ENCODE data around the gene STXBP5.
"Not testable (repeated sequence)": the region's sequence is repeated elsewhere in the genome, so short reads cannot be mapped to it uniquely, and the experiment has no call there.

STXBP5 gene

DNA sequence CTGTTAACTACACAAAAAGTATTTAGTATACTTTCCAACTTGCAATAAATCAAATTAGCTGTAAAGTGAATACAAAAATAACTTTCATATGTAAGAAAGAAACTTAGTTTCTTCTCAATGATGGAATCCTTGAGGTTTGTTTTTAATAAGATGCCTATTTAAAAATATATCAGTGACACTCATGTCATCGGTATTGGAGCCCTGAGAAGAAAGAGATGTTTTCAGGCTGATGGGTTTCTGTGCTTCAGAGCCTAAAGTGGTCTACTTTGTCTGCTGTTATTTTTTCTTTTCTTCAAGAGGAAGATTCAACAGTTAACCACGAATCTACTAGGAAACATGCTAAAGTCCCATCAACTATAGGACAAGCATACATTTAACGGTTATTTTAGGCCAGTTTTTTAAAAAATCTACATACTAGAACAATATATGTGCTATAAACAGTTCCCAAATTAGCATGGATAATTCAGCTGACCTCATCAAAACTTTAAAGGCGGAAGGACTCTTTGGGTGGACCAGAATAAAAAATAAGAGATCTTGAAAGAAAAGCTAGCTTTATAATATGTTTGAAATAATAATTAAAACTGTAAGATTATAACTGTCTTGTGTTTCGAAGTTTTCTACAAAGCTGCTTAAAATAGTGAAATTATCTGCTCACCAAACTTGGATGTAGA lies 157.2 kb downstream of the STXBP5 start:
- peaks cover 30% of the 10 kb centered on the region for H3K36me3 Mint-ChIP-seq (ENCODE audit: insufficient read depth)
- H3K4me1 Mint-ChIP-seq = no peaks in the 10 kb centered on the region
- H3K9me3 Mint-ChIP-seq = peaks cover 6% of the 10 kb centered on the region
- H3K27ac Mint-ChIP-seq (ENCODE audit: low read depth) = no peak overlapping the region
- no peaks in the 10 kb centered on the region for H3K27me3 Mint-ChIP-seq
- ATAC-seq (replicated peaks; ENCODE audit: extremely low read depth, poor library complexity, severe bottlenecking) = no peak
- no peak overlapping the region for H3K4me3 Mint-ChIP-seq
- no peak for DNase-seq (ENCODE audit: low spot score in 2 of 2)

GRCh38 chr6:147366290-147366689 lies 162.1 kb downstream of the STXBP5 start:
- Mint-ChIP-seq H3K36me3 (ENCODE audit: insufficient read depth) (peaks cover 18% of the 10 kb centered on the region), H3K4me1 (no peaks in the 10 kb centered on the region), H3K27ac (ENCODE audit: low read depth) (no peak overlapping the region), H3K4me3 (no peak overlapping the region), H3K9me3 (no peaks in the 10 kb centered on the region), H3K27me3 (no peaks in the 10 kb centered on the region)
- DNase-seq (ENCODE audit: low spot score in 2 of 2) (no peak), ATAC-seq (replicated peaks; ENCODE audit: extremely low read depth, poor library complexity, severe bottlenecking) (no peak)

- no peaks in the 10 kb centered on the region for H3K9me3 Mint-ChIP-seq
- no peaks in the 10 kb centered on the region for H3K27me3 Mint-ChIP-seq
- no peak overlapping the region for H3K27ac Mint-ChIP-seq (ENCODE audit: low read depth)
- no peaks in the 10 kb centered on the region for H3K4me1 Mint-ChIP-seq
- ATAC-seq (replicated peaks; ENCODE audit: extremely low read depth, poor library complexity, severe bottlenecking) = no peak
- no peak overlapping the region for H3K4me3 Mint-ChIP-seq
- no peak for DNase-seq (ENCODE audit: low spot score in 2 of 2)
- H3K36me3 Mint-ChIP-seq (ENCODE audit: insufficient read depth) = peaks cover 6% of the 10 kb centered on the region
These were observed 167.1 kb downstream of the STXBP5 start for GRCh38 chr6:147371325-147371724.

GRCh38 chr6:147372806-147373205 lies 168.6 kb downstream of the STXBP5 start:
- Mint-ChIP-seq H3K9me3 (no peaks in the 10 kb centered on the region), H3K27me3 (no peaks in the 10 kb centered on the region), H3K4me1 (no peaks in the 10 kb centered on the region), H3K4me3 (no peak overlapping the region), H3K36me3 (ENCODE audit: insufficient read depth) (peaks cover 8% of the 10 kb centered on the region), H3K27ac (ENCODE audit: low read depth) (no peak overlapping the region)
- no peak for ATAC-seq (replicated peaks; ENCODE audit: extremely low read depth, poor library complexity, severe bottlenecking)
- DNase-seq (ENCODE audit: low spot score in 2 of 2) = no peak

DNA sequence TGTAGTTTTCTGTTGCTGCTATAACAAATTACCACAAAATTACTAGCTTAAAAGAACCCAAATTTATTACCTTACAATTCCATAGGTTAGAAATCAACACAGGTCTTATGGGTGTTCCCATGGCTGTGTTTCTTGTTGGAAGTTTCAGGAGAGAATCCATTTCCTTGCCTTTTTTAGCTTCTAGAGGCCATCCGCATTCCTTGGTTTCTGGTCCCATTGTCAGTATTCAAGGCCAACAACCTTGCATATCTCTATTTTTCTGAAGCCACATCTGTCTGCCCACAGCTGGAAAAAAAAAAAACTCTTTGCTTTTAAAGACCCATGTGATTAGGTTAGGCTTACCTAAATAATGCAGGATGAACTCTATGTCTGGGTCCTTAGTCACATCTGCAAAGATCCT lies 174.6 kb downstream of the STXBP5 start:
- no peak for DNase-seq (ENCODE audit: low spot score in 2 of 2)
- no peak overlapping the region for H3K4me3 Mint-ChIP-seq
- no peak overlapping the region for H3K27ac Mint-ChIP-seq (ENCODE audit: low read depth)
- no peak for ATAC-seq (replicated peaks; ENCODE audit: extremely low read depth, poor library complexity, severe bottlenecking)
- no peaks in the 10 kb centered on the region for H3K4me1 Mint-ChIP-seq
- no peaks in the 10 kb centered on the region for H3K9me3 Mint-ChIP-seq
- peaks cover 20% of the 10 kb centered on the region for H3K36me3 Mint-ChIP-seq (ENCODE audit: insufficient read depth)
- no peaks in the 10 kb centered on the region for H3K27me3 Mint-ChIP-seq

GRCh38 chr6:147380841-147381240 lies 176.6 kb downstream of the STXBP5 start:
- DNase-seq (ENCODE audit: low spot score in 2 of 2); H3K27me3 Mint-ChIP-seq; ATAC-seq (replicated peaks; ENCODE audit: extremely low read depth, poor library complexity, severe bottlenecking); H3K27ac Mint-ChIP-seq (ENCODE audit: low read depth); H3K4me1 Mint-ChIP-seq; H3K4me3 Mint-ChIP-seq; H3K9me3 Mint-ChIP-seq: not testable (repeated sequence)
- peaks cover 22% of the 10 kb centered on the region for H3K36me3 Mint-ChIP-seq (ENCODE audit: insufficient read depth)

GRCh38 chr6:147381712-147382111 lies 177.5 kb downstream of the STXBP5 start:
- no peak overlapping the region for H3K4me3 Mint-ChIP-seq
- peak overlapping the region; percentile 26 for H3K27ac Mint-ChIP-seq (ENCODE audit: low read depth)
- DNase-seq (ENCODE audit: low spot score in 2 of 2) (no peak), ATAC-seq (replicated peaks; ENCODE audit: extremely low read depth, poor library complexity, severe bottlenecking) (no peak)
- H3K4me1 Mint-ChIP-seq = no peaks in the 10 kb centered on the region
- H3K9me3 Mint-ChIP-seq = no peaks in the 10 kb centered on the region
- H3K27me3 Mint-ChIP-seq = no peaks in the 10 kb centered on the region
- H3K36me3 Mint-ChIP-seq (ENCODE audit: insufficient read depth) = peaks cover 22% of the 10 kb centered on the region

GRCh38 chr6:147382945-147383554 lies 178.8 kb downstream of the STXBP5 start:
- Mint-ChIP-seq H3K36me3 (ENCODE audit: insufficient read depth) (peaks cover 24% of the 10 kb centered on the region), H3K27me3 (no peaks in the 10 kb centered on the region), H3K4me3 (no peak overlapping the region), H3K4me1 (no peaks in the 10 kb centered on the region), H3K27ac (ENCODE audit: low read depth) (no peak overlapping the region), H3K9me3 (no peaks in the 10 kb centered on the region)
- no peak for ATAC-seq (replicated peaks; ENCODE audit: extremely low read depth, poor library complexity, severe bottlenecking)
- no peak for DNase-seq (ENCODE audit: low spot score in 2 of 2)

- no peak for ATAC-seq (replicated peaks; ENCODE audit: extremely low read depth, poor library complexity, severe bottlenecking)
- Mint-ChIP-seq H3K27me3 (no peaks in the 10 kb centered on the region), H3K9me3 (no peaks in the 10 kb centered on the region), H3K4me3 (no peak overlapping the region), H3K4me1 (no peaks in the 10 kb centered on the region), H3K36me3 (ENCODE audit: insufficient read depth) (peaks cover 21% of the 10 kb centered on the region), H3K27ac (ENCODE audit: low read depth) (no peak overlapping the region)
- DNase-seq (ENCODE audit: low spot score in 2 of 2) = no peak
These were observed 179.8 kb downstream of the STXBP5 start for GRCh38 chr6:147384029-147384428.

GRCh38 chr6:147384737-147385710 lies 180.8 kb downstream of the STXBP5 start:
- Mint-ChIP-seq H3K27ac (ENCODE audit: low read depth) (no peak overlapping the region), H3K4me1 (no peaks in the 10 kb centered on the region), H3K27me3 (no peaks in the 10 kb centered on the region), H3K9me3 (no peaks in the 10 kb centered on the region), H3K36me3 (ENCODE audit: insufficient read depth) (peaks cover 21% of the 10 kb centered on the region), H3K4me3 (no peak overlapping the region)
- ATAC-seq (replicated peaks; ENCODE audit: extremely low read depth, poor library complexity, severe bottlenecking) (no peak), DNase-seq (ENCODE audit: low spot score in 2 of 2) (no peak)

- peaks cover 8% of the 10 kb centered on the region for H3K36me3 Mint-ChIP-seq (ENCODE audit: insufficient read depth)
- peaks cover 12% of the 10 kb centered on the region for H3K4me1 Mint-ChIP-seq
- no peak for DNase-seq (ENCODE audit: low spot score in 2 of 2)
- no peaks in the 10 kb centered on the region for H3K9me3 Mint-ChIP-seq
- no peak overlapping the region for H3K27ac Mint-ChIP-seq (ENCODE audit: low read depth)
- H3K4me3 Mint-ChIP-seq = no peak overlapping the region
- H3K27me3 Mint-ChIP-seq = no peaks in the 10 kb centered on the region
- no peak for ATAC-seq (replicated peaks; ENCODE audit: extremely low read depth, poor library complexity, severe bottlenecking)
These were observed 185.2 kb downstream of the STXBP5 start for GRCh38 chr6:147389463-147389862.

DNA sequence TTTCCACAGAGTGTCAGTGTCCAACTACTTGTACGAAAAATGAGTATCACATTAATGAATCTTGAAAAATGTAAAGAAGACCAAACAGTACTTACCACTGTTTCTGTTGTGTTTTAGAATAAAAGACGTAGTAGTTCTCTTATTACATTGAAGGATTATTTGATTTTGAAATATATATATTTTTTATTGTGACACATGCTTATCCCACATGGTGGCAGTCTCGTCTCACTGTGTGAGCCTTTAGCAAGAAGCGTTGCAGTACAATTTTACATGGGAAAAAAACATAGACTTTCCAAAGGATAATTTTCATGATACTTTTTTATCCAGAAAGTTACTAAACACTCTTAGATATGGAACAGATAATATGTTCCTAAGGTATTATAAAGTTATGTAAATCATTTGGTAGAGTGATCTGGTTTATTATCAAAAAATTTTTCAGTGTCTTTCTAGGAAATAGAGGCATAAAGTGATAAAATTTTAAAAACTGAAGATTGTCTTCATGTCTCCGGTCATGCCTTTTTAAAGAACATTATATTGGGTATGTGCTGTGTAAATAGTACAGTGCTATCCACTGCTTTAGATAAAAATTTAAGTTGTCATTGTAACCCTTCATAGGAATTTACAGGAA lies 186.8 kb downstream of the STXBP5 start:
- H3K27ac Mint-ChIP-seq (ENCODE audit: low read depth) = no peak overlapping the region
- H3K4me3 Mint-ChIP-seq = no peak overlapping the region
- ATAC-seq (replicated peaks; ENCODE audit: extremely low read depth, poor library complexity, severe bottlenecking) = no peak

More for the DNA sequence above, 186.8 kb downstream of the STXBP5 start:
- no peak for DNase-seq (ENCODE audit: low spot score in 2 of 2)
- no peaks in the 10 kb centered on the region for H3K27me3 Mint-ChIP-seq
- peaks cover 6% of the 10 kb centered on the region for H3K36me3 Mint-ChIP-seq (ENCODE audit: insufficient read depth)
- peaks cover 12% of the 10 kb centered on the region for H3K4me1 Mint-ChIP-seq
- H3K9me3 Mint-ChIP-seq = no peaks in the 10 kb centered on the region
